Panc1 (cell line): ENCODE data around the gene APLP2. TPM values are rescaled to one million over a fixed set of nuclear protein-coding genes. Genes with fewer than 3 reads are reported as not detected.

ENCODE experiments used
- ATAC-seq: fragments of 200-7000 bp; cut with Tn5 transposase; 2 replicates; pipeline ENCODE4 v1.9.1; 2020; ENCODE audit warnings: mild to moderate bottlenecking, moderate library complexity
- BruUV-seq: library from RNA; stranded (reverse); fragments of 400-500 nt; replicated peaks from 2 replicates; lab custom pipeline; 2021; lab: Mats Ljungman, UMichigan
- CTCF ChIA-PET: fragments of 300-600 bp; sonication (Branson Sonifier 250); formaldehyde crosslinking; loops from one replicate; lab custom pipeline; 2022; ENCODE audit warnings: antibody characterized with exemption; lab: Charles Lee
- POLR2A ChIA-PET: fragments of 300-600 bp; sonication (Branson Sonifier 250); formaldehyde crosslinking; loops from one replicate; lab custom pipeline; 2022; ENCODE audit warnings: antibody characterized with exemption; lab: Charles Lee
- DNase-seq: peaks from one replicate; pipeline ENCODE4 v3.0.0-alpha.2; 2010; ENCODE audit warnings: low read depth, low spot score
- H3K27ac ChIP-seq: 2 replicates; pipeline ENCODE4 v1.5.1; 2011; ENCODE audit warnings: mild to moderate bottlenecking, low read length, inconsistent platforms
- H3K27me3 ChIP-seq: fragments of 200-500 bp; sonication (Bioruptor generic); 2 replicates; pipeline ENCODE4 v1.6.0; 2014; ENCODE audit warnings: low read length, inconsistent platforms; ENCODE audit not compliant: control insufficient read depth, insufficient read depth
- H3K36me3 ChIP-seq: fragments of 200-500 bp; sonication (Bioruptor generic); 2 replicates; pipeline ENCODE4 v1.5.1; 2014; ENCODE audit warnings: inconsistent platforms, mild to moderate bottlenecking, low read length, moderate library complexity; ENCODE audit not compliant: control insufficient read depth, insufficient read depth
- H3K4me1 ChIP-seq: 2 replicates; pipeline ENCODE4 v1.5.1; 2011; ENCODE audit warnings: inconsistent platforms, mild to moderate bottlenecking, low read length, moderate library complexity; ENCODE audit not compliant: control insufficient read depth, insufficient read depth
- H3K4me3 ChIP-seq, 2 experiments: 2 replicates each; pipeline ENCODE4 v1.5.1; 2011 to 2012; ENCODE audit warnings: low read depth in 2 of 2, low read length in 2 of 2, mild to moderate bottlenecking in 2 of 2, inconsistent platforms in 1 of 2, moderate library complexity in 1 of 2
- H3K9me3 ChIP-seq: fragments of 200-500 bp; sonication (Bioruptor generic); 2 replicates; pipeline ENCODE4 v1.5.1; 2014; ENCODE audit warnings: low read depth, mild to moderate bottlenecking, inconsistent platforms, low read length, moderate library complexity; ENCODE audit not compliant: control insufficient read depth, insufficient read depth
- CTCF ChIP-seq: fragments of 450-650 bp; IDR thresholded peaks from 2 replicates; pipeline ENCODE4 v1.5.1; 2017; ENCODE audit warnings: mild to moderate bottlenecking
- POLR2AphosphoS5 ChIP-seq: IDR thresholded peaks from 2 replicates; pipeline ENCODE4 v1.6.1; 2012; ENCODE audit warnings: mild to moderate bottlenecking, low read depth, low read length, moderate library complexity
- REST ChIP-seq, 2 experiments: IDR thresholded peaks; 2 replicates each; pipeline ENCODE4 v1.6.1; 2011 to 2012; ENCODE audit warnings: low read depth in 2 of 2, control low read depth in 1 of 2, low read length in 1 of 2, mild to moderate bottlenecking in 1 of 2, moderate library complexity in 1 of 2; ENCODE audit not compliant: insufficient read depth in 1 of 2
- SIN3A ChIP-seq: IDR thresholded peaks from 2 replicates; pipeline ENCODE4 v1.6.1; 2012; ENCODE audit warnings: low read depth, mild to moderate bottlenecking, low read length, moderate library complexity, borderline replicate concordance; ENCODE audit not compliant: insufficient read depth
- TCF7L2 ChIP-seq: IDR thresholded peaks from 2 replicates; pipeline ENCODE4 v1.6.1; 2011; ENCODE audit warnings: mild to moderate bottlenecking, low read depth, low read length, inconsistent platforms
- in situ Hi-C: cut with HindIII; loops from 2 replicates; pipeline ENCODE4 v1.10.0; 2016; ENCODE audit warnings: low sequenced_read_pairs, low pct_unique_long_range_greater_than_20kb
- intact Hi-C: fragments of 100-400 bp; cut with micrococcal nuclease; formaldehyde crosslinking; loops from one replicate; pipeline ENCODE4 v1.10.0; 2022; ENCODE audit not compliant: unreplicated experiment
- total RNA-seq: library from RNA; stranded (reverse); gene quantifications from one replicate; pipeline ENCODE4 v1.2.1, GENCODE V29; 2021; ENCODE audit not compliant: unreplicated experiment

Gene APLP2
- total RNA-seq, 1 experiment from 2014 or later, result 589 TPM

DNA sequence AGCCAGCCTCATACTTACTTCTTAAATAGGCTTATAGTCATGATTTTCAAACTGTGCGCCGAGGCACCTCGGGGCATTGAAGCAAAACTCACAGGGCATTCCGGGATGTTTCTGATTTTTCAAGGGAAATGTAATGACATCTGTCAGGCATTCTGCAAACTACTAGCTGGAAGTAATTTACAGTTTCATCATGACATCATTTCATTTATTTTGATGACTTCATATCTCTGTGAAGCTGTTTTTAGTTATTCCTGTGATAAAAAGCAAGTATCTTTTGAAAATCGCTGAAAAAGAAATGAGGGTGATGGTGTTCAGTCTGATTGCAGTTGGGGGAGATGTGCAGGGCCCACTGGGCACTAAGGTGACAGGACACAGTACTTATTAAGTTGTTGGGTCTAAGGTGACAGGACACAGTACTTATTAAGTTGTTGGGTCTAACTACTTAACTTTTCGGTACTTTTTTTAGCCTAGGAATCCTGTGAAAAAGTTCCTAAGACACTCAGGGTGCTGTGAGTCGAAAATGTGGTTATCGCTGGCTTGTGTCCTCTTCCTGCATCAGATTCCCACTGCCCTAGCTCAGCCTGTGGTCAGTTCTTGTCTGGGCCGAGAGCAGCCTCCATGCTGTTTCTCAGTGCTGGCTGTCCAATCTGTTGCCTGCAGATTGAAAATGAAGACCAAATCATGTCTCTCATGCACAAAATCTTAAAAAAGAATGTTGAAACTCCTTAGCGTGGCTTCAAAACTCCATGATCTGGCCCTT lies 42.6 kb downstream of the APLP2 start:
- no TSS peak for BruUV-seq
- intact Hi-C loops, result no loop called here
- ChIA-PET CTCF (no interaction called here), POLR2A (no interaction called here)
- Histone ChIP-seq H3K27me3 (no peaks in the 10 kb centered on the region), H3K36me3 (peaks cover 24% of the 10 kb centered on the region), H3K27ac (no peak overlapping the region), H3K4me1 (peaks cover 13% of the 10 kb centered on the region), H3K9me3 (no peaks in the 10 kb centered on the region), H3K4me3 (no peak overlapping the region)
- DNase-seq (no peak), ATAC-seq (no peak)
- in situ Hi-C loops, result no loop called here
- TF ChIP-seq REST (IDR thresholded peaks at IDR 0.05; ENCODE audit: insufficient read depth in 1 of 2, low read depth in 2 of 2, low read length in 1 of 2) (no peak), CTCF (no peak), TCF7L2 (no peak), POLR2AphosphoS5 (no peak), SIN3A (no peak)

GRCh38 chr11:130114281-130114680 lies 44.6 kb downstream of the APLP2 start:
- in situ Hi-C loops (no loop called here), intact Hi-C loops (no loop called here)
- BruUV-seq, result no TSS peak
- ATAC-seq (no peak), DNase-seq (no peak)
- H3K27ac ChIP-seq, result no peak overlapping the region
- no peak for TF ChIP-seq SIN3A
- H3K4me3 ChIP-seq, result no peak overlapping the region
- H3K9me3 ChIP-seq, result no peaks in the 10 kb centered on the region
- ChIA-PET POLR2A (interaction anchor here (0.6 kb wide), 1 partner anchor 62 kb away, joined by 8 read pairs; no protein-coding TSS in a partner anchor), CTCF (no interaction called here)
- H3K36me3 ChIP-seq, result peaks cover 24% of the 10 kb centered on the region
- no peaks in the 10 kb centered on the region for H3K27me3 ChIP-seq
- peaks cover 13% of the 10 kb centered on the region for H3K4me1 ChIP-seq

GRCh38 chr11:130114726-130115125 lies 45.0 kb downstream of the APLP2 start:
- CTCF ChIA-PET, result no interaction called here

More at GRCh38 chr11:130114726-130115125, 45.0 kb downstream of the APLP2 start:
- no TSS peak for BruUV-seq
- Histone ChIP-seq H3K36me3 (peaks cover 24% of the 10 kb centered on the region), H3K27me3 (no peaks in the 10 kb centered on the region), H3K4me1 (peaks cover 13% of the 10 kb centered on the region), H3K4me3 (no peak overlapping the region), H3K9me3 (no peaks in the 10 kb centered on the region), H3K27ac (no peak overlapping the region)
- DNase-seq, result no peak
- in situ Hi-C loops (no loop called here), intact Hi-C loops (no loop called here)
- ATAC-seq, result no peak
- TF ChIP-seq POLR2AphosphoS5, result no peak
- no peak for TF ChIP-seq SIN3A
- TF ChIP-seq CTCF, result no peak
- TF ChIP-seq REST (IDR thresholded peaks at IDR 0.05; ENCODE audit: insufficient read depth in 1 of 2, low read depth in 2 of 2, low read length in 1 of 2), result no peak
- no peak for TF ChIP-seq TCF7L2
- POLR2A ChIA-PET, result no interaction called here
